ENCODE results near the gene ANP32B. TPM values are rescaled to one million over a fixed set of nuclear protein-coding genes. Genes with fewer than 3 reads are reported as not detected.

The ANP32B gene
- 9.9 and 19.2 TPM in 2 replicates for total RNA-seq

DNA sequence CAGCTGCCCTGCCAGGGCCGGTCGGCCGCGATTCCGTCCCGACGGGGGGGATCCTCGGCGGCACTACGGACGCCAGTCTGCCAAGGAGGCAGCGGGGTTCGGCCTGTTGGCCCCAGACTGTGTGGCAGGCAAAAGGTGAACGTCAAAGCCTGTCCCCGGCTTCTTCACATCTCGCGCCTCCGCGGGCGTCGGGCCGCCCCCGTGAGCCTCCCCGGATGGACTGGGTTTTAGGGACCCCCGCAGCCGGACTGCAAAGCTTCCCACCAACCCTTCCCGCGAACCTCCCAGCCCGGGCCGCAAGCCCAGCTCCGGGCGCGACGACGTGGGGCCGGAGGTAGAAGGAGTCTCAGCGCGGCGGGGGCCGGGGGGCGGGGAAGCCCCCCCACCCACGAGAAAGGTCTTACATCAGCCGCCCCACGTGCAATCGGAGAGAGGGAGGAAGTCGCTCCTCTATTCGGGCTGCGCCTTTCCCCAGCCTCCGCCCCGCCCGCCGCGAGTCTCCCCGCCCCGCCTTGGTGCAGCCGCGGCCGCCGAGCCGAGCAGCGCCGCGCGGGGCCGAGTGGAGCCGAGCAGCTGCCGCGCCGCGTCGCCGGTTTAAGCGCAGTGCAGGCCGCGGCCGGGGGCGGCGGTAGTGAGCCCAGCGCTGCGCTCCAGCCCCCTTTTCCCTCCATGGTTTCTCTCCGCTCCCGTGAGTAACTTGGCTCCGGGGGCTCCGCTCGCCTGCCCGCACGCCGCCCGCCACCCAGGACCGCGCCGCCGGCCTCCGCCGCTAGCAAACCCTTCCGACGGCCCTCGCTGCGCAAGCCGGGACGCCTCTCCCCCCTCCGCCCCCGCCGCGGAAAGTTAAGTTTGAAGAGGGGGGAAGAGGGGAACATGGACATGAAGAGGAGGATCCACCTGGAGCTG lies at the start of gene ANP32B:
Gene ANP32B, plus strand, starts transcription at position 659 of the 906 bp plus-strand sequence. Its CDS starts 215 bp downstream, at position 874.

DNA sequence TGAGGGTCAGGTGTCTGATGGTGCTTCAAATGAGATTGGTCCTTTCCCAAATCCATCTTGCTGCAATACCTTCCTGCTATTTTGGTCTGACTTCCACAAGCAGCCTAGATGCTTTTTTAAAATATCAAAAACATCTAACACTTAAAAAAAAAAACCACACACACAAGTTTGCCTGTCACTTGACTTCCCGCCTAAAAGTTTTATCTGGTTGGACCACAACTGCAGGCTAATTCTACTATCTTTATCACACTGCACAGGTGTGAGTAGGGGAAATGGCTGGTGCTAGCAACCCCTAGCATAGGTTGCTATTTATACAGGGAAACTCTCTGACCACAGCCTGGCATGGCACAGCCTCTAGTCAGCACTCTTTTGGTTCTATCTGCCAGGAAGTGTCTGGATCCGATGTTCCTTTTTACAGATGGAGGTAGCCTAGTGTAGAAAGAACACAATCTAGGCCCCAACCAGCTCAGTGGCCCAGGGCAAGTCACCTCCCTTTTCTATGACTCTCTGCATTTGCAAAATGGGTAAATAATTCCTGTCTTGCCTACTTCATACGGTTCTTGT lies 45.0 kb upstream of the ANP32B start, which contains the start of gene HEMGN:
Gene HEMGN, minus strand, starts transcription at position 92 of the 564 bp plus-strand sequence. Its CDS starts 36 bp downstream, at position 56.

DNA sequence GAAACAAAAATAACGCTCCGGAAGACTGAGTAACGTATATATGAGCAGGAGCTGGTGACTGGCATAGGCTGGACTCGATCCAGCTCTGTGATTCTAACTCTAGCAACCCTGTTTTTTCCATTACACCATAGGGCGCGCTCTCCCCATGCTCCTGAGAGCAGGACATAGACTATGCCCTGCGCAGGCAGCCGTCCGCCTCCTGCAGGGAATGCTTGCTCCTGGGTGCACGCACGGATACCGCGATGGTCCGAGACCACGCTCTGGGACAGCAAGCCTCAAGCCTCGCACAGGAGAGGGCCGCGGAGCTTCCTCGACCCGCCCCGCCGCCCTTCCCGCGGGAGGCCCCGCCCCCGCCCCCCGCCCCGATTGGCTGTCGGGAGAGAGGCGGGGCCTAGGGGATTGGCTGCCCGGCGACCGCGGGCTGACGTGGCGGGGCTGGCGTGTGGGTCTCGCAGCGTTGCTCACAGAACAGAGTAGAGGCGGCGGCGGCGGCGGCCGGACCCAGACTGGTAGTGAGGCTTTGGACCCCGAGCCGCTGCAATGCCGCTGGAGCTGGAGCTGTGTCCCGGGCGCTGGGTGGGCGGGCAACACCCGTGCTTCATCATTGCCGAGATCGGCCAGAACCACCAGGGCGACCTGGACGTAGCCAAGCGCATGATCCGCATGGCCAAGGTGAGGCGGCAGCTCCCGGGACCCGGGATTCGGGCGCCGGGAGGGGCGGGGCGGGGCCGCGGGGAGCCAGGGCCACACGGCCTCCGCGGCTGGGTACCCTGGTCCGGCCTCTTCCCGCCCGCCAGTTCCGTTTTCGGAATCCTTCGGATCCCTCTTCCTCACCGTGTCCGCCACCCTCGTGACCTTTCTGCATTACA lies 73.4 kb downstream of the ANP32B start, which contains the start of gene NANS:
Gene NANS, plus strand, starts transcription at position 464 of the 869 bp plus-strand sequence. Its CDS starts 77 bp downstream, at position 541.

Other genes starting within 250 kb of the ANP32B start
- gene FOXE1, start 130.1 kb upstream of the ANP32B start, total RNA-seq = under 0.01 and 0.38 TPM in 2 replicates
- gene TRMO, start 60.8 kb upstream of the ANP32B start, total RNA-seq = 7.5 and 14.5 TPM in 2 replicates
- not detected in 2 replicates for gene HEMGN, start 45.2 kb upstream of the ANP32B start, total RNA-seq
- 46.5 and 74.0 TPM in 2 replicates for gene NANS, start 73.4 kb downstream of the ANP32B start, total RNA-seq
- gene TRIM14, start 135.9 kb downstream of the ANP32B start, total RNA-seq = 7.5 and 10.9 TPM in 2 replicates
- 2.7 and 3.1 TPM in 2 replicates for gene CORO2A, start 209.3 kb downstream of the ANP32B start, total RNA-seq

Measured in mesangial cell (primary cell).